ENCODE results near the gene GYG2.
A peak's percentile ranks its signal among the peaks of the same experiment; 100 is the strongest.

GYG2 gene

GRCh38 chrX:2817036-2817435, 11.7 kb upstream of the GYG2 start:
- no peak for FAIRE-seq

- no peak for FAIRE-seq
Observed at GRCh38 chrX:2819345-2820135, 9.2 kb upstream of the GYG2 start.

- no peak for FAIRE-seq
Observed at GRCh38 chrX:2820136-2820771, 8.5 kb upstream of the GYG2 start.

GRCh38 chrX:2823795-2824386, 4.8 kb upstream of the GYG2 start:
- no peak for FAIRE-seq

- FAIRE-seq, result no peak
Observed at GRCh38 chrX:2824886-2825285, 3.8 kb upstream of the GYG2 start.

GRCh38 chrX:2828959-2829411, 255 bp downstream of the GYG2 start:
- FAIRE-seq, result no peak

GRCh38 chrX:2829469-2830246, 928 bp downstream of the GYG2 start:
- no peak for FAIRE-seq

- FAIRE-seq, result no peak
Observed at GRCh38 chrX:2831471-2832228, 2.9 kb downstream of the GYG2 start.

GRCh38 chrX:2837961-2838360, 9.2 kb downstream of the GYG2 start:
- FAIRE-seq, result no peak

- peak; percentile 91 for FAIRE-seq
Observed at GRCh38 chrX:2840961-2841360, 12.2 kb downstream of the GYG2 start.

GRCh38 chrX:2841537-2841936, 12.8 kb downstream of the GYG2 start:
- no peak for FAIRE-seq

GRCh38 chrX:2846992-2847391, 18.3 kb downstream of the GYG2 start:
- peak; percentile 53 for FAIRE-seq

GRCh38 chrX:2848871-2849301, 20.2 kb downstream of the GYG2 start:
- no peak for FAIRE-seq

- FAIRE-seq, result no peak
Observed at GRCh38 chrX:2854918-2855317, 26.2 kb downstream of the GYG2 start.

- no peak for FAIRE-seq
Observed at GRCh38 chrX:2855761-2856160, 27.0 kb downstream of the GYG2 start.

- no peak for FAIRE-seq
Observed at GRCh38 chrX:2857566-2857965, 28.8 kb downstream of the GYG2 start.

GRCh38 chrX:2859197-2859797, 30.6 kb downstream of the GYG2 start:
- peak; percentile 94 for FAIRE-seq

GRCh38 chrX:2862404-2862803, 33.7 kb downstream of the GYG2 start:
- no peak for FAIRE-seq

GRCh38 chrX:2863646-2864045, 34.9 kb downstream of the GYG2 start:
- no peak for FAIRE-seq

- no peak for FAIRE-seq
Observed at GRCh38 chrX:2867206-2867605, 38.5 kb downstream of the GYG2 start.

GRCh38 chrX:2870650-2871049, 41.9 kb downstream of the GYG2 start:
- no peak for FAIRE-seq

- no peak for FAIRE-seq
Observed at GRCh38 chrX:2871831-2872230, 43.1 kb downstream of the GYG2 start.
